Measurements from ENCODE around the gene SAMD9.

DNA sequence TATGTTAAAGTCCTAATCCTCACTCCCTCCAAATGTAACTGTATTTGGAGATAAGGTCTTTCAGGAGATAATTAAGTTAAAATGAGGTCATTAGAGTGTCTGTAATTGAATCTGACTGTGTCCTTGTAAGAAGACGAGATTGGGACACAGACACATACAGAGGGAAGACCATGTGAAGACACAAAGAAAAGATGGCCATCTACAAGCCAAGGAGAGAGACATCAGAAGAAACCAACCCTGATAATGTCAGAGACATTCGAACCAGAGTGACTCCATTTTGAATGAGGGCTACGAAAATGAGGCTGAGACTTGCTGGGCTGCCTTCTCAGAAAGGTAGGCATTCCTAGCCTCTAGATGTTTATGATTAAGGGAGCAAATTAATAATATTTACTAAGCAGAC is 30.9 kb upstream of the SAMD9 start:
- TF ChIP-seq EZH2 (IDR thresholded peaks at IDR 0.05; ENCODE audit: borderline replicate concordance) (no peak), EZH2phosphoT487 (IDR thresholded peaks at IDR 0.05; ENCODE audit: low read depth, severe bottlenecking, unreplicated experiment) (no peak)
- TF ChIP-seq, protein P1, sequence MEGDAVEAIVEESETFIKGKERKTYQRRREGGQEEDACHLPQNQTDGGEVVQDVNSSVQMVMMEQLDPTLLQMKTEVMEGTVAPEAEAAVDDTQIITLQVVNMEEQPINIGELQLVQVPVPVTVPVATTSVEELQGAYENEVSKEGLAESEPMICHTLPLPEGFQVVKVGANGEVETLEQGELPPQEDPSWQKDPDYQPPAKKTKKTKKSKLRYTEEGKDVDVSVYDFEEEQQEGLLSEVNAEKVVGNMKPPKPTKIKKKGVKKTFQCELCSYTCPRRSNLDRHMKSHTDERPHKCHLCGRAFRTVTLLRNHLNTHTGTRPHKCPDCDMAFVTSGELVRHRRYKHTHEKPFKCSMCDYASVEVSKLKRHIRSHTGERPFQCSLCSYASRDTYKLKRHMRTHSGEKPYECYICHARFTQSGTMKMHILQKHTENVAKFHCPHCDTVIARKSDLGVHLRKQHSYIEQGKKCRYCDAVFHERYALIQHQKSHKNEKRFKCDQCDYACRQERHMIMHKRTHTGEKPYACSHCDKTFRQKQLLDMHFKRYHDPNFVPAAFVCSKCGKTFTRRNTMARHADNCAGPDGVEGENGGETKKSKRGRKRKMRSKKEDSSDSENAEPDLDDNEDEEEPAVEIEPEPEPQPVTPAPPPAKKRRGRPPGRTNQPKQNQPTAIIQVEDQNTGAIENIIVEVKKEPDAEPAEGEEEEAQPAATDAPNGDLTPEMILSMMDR (IDR thresholded peaks at IDR 0.05; ENCODE audit: poor library complexity), result no peak

Measured in hepatocyte (in vitro differentiated cells).